Cardiac muscle cell (in vitro differentiated cells and primary cell): ENCODE results near the gene IFNAR1. TPM values are rescaled to one million over a fixed set of nuclear protein-coding genes. Genes with fewer than 3 reads are reported as not detected.

Experiments used
- DNase-seq, 2 donors: peaks; one replicate each; pipeline versions ENCODE4 v3.0.0 to v3.0.0-alpha.2; 2010 to 2017; ENCODE audit warnings: low read depth in 1 of 2, low spot score in 1 of 2
- H3K27ac ChIP-seq: fragments of 200-600 bp; sonication (generic); 2 replicates; pipeline ENCODE4 v1.5.1; 2016
- H3K27me3 ChIP-seq: fragments of 200-600 bp; sonication (generic); 2 replicates; pipeline ENCODE4 v1.6.0; 2016; ENCODE audit warnings: control low read depth
- H3K36me3 ChIP-seq: fragments of 200-600 bp; sonication (generic); 2 replicates; pipeline ENCODE4 v1.5.1; 2016; ENCODE audit warnings: control low read depth
- H3K4me1 ChIP-seq: fragments of 200-600 bp; sonication (generic); 2 replicates; pipeline ENCODE4 v1.8.1; 2017; ENCODE audit warnings: low read depth, mild to moderate bottlenecking, mixed run types
- H3K4me3 ChIP-seq: fragments of 200-600 bp; sonication (generic); 2 replicates; pipeline ENCODE4 v1.5.1; 2016; ENCODE audit warnings: mild to moderate bottlenecking
- H3K9me3 ChIP-seq: fragments of 200-600 bp; sonication (generic); 2 replicates; pipeline ENCODE4 v1.5.1; 2017; ENCODE audit warnings: low read depth, mild to moderate bottlenecking, control low read depth
- CTCF ChIP-seq: IDR thresholded peaks from 2 replicates; pipeline ENCODE4 v1.5.1; 2012; ENCODE audit warnings: low read depth, mild to moderate bottlenecking, low read length
- polyA plus RNA-seq: library from polyadenylated mRNA; unstranded; fragments of >200 nt; fragmentation: Nextera tagmentation; extraction: Ambion mirVana; gene quantifications from 2 replicates; pipeline ENCODE4 v1.2.1, GENCODE V29; 2016
- total RNA-seq: library from RNA; depleted of rRNA; stranded (reverse); fragments of >200 nt; gene quantifications from 2 replicates; pipeline ENCODE4 v1.2.3, GENCODE V29; 2016

The IFNAR1 gene
- total and polyA plus RNA-seq, 2 experiments from 2014 or later = 6.5 to 18.6 TPM

- DNase-seq = no peak
- no peak for TF ChIP-seq CTCF
- Histone ChIP-seq H3K36me3 (no peaks in the 10 kb centered on the region), H3K4me1 (no peaks in the 10 kb centered on the region), H3K4me3 (no peak overlapping the region), H3K27me3 (no peaks in the 10 kb centered on the region), H3K9me3 (no peaks in the 10 kb centered on the region), H3K27ac (no peak overlapping the region)
These were observed 32.0 kb upstream of the IFNAR1 start for GRCh38 chr21:33292724-33293123.

GRCh38 chr21:33293136-33293535 is 31.6 kb upstream of the IFNAR1 start:
- Histone ChIP-seq H3K27ac (no peak overlapping the region), H3K9me3 (no peaks in the 10 kb centered on the region), H3K36me3 (no peaks in the 10 kb centered on the region), H3K4me1 (no peaks in the 10 kb centered on the region), H3K27me3 (no peaks in the 10 kb centered on the region), H3K4me3 (no peak overlapping the region)
- TF ChIP-seq CTCF = no peak
- no peak for DNase-seq

GRCh38 chr21:33293811-33294216 is 31.0 kb upstream of the IFNAR1 start:
- TF ChIP-seq CTCF = no peak
- Histone ChIP-seq H3K27ac (no peak overlapping the region), H3K4me1 (no peaks in the 10 kb centered on the region), H3K9me3 (no peaks in the 10 kb centered on the region), H3K27me3 (no peaks in the 10 kb centered on the region), H3K36me3 (no peaks in the 10 kb centered on the region), H3K4me3 (no peak overlapping the region)
- no peak for DNase-seq

- no peak for DNase-seq
- TF ChIP-seq CTCF = no peak
- no peaks in the 10 kb centered on the region for H3K4me1 ChIP-seq
- H3K4me3 ChIP-seq = no peak overlapping the region
- no peaks in the 10 kb centered on the region for H3K27me3 ChIP-seq
- H3K27ac ChIP-seq = no peak overlapping the region
- no peaks in the 10 kb centered on the region for H3K36me3 ChIP-seq
- H3K9me3 ChIP-seq = no peaks in the 10 kb centered on the region
These were observed 28.6 kb upstream of the IFNAR1 start for GRCh38 chr21:33296156-33296555.

GRCh38 chr21:33299181-33299752 is 25.5 kb upstream of the IFNAR1 start:
- no peaks in the 10 kb centered on the region for H3K4me1 ChIP-seq
- H3K27me3 ChIP-seq = no peaks in the 10 kb centered on the region
- no peaks in the 10 kb centered on the region for H3K36me3 ChIP-seq
- no peak for DNase-seq
- H3K9me3 ChIP-seq = no peaks in the 10 kb centered on the region
- H3K4me3 ChIP-seq = no peak overlapping the region
- H3K27ac ChIP-seq = no peak overlapping the region
- no peak for TF ChIP-seq CTCF
